Measurements from ENCODE around the gene HNMT. TPM values are rescaled to one million over a fixed set of nuclear protein-coding genes. Genes with fewer than 3 reads are reported as not detected.
A peak's percentile ranks its signal among the peaks of the same experiment; 100 is the strongest.

Gene HNMT
- total RNA-seq, 2 donors from 2014 or later, result 37.2 to 52.1 TPM

DNA sequence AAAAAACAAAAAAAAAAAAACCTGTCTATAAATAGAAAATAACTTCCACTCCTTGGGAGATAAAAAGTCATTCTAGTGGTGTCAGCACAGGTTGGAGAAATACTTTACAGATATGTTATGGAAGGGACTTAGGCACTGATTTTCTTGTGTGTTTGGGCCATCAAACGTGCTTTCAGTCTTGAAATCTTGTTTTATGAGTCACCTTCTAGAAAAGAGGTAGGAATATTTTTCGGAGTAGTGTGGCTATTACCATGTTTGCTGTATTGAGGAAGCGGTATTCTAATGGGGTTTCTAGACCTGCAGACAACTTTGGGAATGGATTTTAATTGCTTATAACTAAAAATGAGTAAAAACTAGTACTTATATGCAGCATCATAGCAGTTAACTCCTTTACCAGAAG, 12.0 kb downstream of the HNMT start:
- ATAC-seq, result no peak
- Histone ChIP-seq H3K27ac (peak overlapping the region; percentile 27 to 84 (median 80)), H3K27me3 (no peaks in the 10 kb centered on the region), H3K4me3 (no peak overlapping the region), H3K9me3 (no peaks in the 10 kb centered on the region), H3K4me1 (peaks cover 52% of the 10 kb centered on the region), H3K36me3 (replicated peaks in 1 of 2; ENCODE audit: insufficient read depth in 1 of 2, low read depth in 2 of 2) (no peaks in the 10 kb centered on the region)
- no peak for DNase-seq
- intact Hi-C loops (cut with DNase I), result no loop called here
- TF ChIP-seq POLR2A (IDR thresholded peaks at IDR 0.05), result no peak
- TF ChIP-seq, protein P1, sequence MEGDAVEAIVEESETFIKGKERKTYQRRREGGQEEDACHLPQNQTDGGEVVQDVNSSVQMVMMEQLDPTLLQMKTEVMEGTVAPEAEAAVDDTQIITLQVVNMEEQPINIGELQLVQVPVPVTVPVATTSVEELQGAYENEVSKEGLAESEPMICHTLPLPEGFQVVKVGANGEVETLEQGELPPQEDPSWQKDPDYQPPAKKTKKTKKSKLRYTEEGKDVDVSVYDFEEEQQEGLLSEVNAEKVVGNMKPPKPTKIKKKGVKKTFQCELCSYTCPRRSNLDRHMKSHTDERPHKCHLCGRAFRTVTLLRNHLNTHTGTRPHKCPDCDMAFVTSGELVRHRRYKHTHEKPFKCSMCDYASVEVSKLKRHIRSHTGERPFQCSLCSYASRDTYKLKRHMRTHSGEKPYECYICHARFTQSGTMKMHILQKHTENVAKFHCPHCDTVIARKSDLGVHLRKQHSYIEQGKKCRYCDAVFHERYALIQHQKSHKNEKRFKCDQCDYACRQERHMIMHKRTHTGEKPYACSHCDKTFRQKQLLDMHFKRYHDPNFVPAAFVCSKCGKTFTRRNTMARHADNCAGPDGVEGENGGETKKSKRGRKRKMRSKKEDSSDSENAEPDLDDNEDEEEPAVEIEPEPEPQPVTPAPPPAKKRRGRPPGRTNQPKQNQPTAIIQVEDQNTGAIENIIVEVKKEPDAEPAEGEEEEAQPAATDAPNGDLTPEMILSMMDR (IDR thresholded peaks at IDR 0.05), result no peak
- 75 to 79% methylated on average over 3 of the region's 3 CpGs for WGBS, 2 donors

DNA sequence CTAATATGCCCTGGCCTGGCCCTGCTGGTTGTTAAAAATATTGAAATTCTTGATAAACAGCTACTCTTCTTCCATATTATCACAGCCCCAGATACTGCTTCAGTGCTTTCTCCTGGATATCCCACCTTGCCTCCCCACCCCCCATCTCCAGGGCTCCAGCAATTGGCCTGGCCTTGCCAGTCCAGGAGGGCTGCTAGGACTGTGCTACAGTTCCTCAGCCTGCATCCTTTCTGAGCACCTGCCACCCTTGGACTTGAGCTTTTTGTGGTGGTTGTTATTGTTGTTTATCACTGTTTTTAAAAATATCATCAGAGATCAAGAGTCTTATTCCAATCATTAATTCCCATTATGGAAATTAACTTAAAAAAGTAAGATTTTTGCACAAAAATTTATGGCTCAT, 13.5 kb downstream of the HNMT start:
- TF ChIP-seq, protein P1 (IDR thresholded peaks at IDR 0.05), result no peak
- TF ChIP-seq POLR2A (IDR thresholded peaks at IDR 0.05), result no peak
- no peaks in the 10 kb centered on the region for H3K36me3 ChIP-seq (replicated peaks in 1 of 2; ENCODE audit: insufficient read depth in 1 of 2, low read depth in 2 of 2)
- peaks cover 48% of the 10 kb centered on the region for H3K4me1 ChIP-seq
- ATAC-seq, result no peak
- H3K9me3 ChIP-seq, result no peaks in the 10 kb centered on the region
- intact Hi-C loops (cut with DNase I), result no loop called here
- H3K27me3 ChIP-seq, result no peaks in the 10 kb centered on the region
- H3K27ac ChIP-seq, result peak overlapping the region in 1 of 4 donors; percentile 34
- H3K4me3 ChIP-seq, result no peak overlapping the region
- DNase-seq, result no peak

DNA sequence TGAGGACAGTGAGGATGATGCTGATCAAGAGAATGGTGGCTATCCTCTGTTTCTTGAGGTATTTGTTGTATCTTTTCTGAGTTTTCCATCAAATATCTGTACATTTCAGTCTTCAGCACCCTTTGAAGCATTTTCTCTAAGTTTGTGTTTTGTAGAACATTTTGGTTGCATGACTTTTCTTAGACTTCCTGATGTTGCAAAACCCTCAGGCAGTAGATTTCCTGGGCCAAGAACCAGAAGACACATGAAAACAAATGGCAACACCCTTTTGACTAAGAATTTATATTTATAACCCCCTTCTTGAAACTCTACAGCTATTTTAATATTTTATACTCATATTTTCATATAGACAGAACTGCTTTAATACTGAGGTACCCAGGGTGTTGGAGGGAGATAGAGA, 16.2 kb downstream of the HNMT start:
- H3K27ac ChIP-seq, result no peak overlapping the region
- DNase-seq (no peak), ATAC-seq (no peak)
- H3K4me1 ChIP-seq, result peaks cover 22% of the 10 kb centered on the region
- TF ChIP-seq, protein P1 (IDR thresholded peaks at IDR 0.05), result no peak
- TF ChIP-seq POLR2A (IDR thresholded peaks at IDR 0.05), result no peak
- intact Hi-C loops (cut with DNase I), result no loop called here
- H3K9me3 ChIP-seq, result no peaks in the 10 kb centered on the region
- H3K27me3 ChIP-seq, result no peaks in the 10 kb centered on the region
- H3K36me3 ChIP-seq (replicated peaks in 1 of 2; ENCODE audit: insufficient read depth in 1 of 2, low read depth in 2 of 2), result no peaks in the 10 kb centered on the region
- no peak overlapping the region for H3K4me3 ChIP-seq

DNA sequence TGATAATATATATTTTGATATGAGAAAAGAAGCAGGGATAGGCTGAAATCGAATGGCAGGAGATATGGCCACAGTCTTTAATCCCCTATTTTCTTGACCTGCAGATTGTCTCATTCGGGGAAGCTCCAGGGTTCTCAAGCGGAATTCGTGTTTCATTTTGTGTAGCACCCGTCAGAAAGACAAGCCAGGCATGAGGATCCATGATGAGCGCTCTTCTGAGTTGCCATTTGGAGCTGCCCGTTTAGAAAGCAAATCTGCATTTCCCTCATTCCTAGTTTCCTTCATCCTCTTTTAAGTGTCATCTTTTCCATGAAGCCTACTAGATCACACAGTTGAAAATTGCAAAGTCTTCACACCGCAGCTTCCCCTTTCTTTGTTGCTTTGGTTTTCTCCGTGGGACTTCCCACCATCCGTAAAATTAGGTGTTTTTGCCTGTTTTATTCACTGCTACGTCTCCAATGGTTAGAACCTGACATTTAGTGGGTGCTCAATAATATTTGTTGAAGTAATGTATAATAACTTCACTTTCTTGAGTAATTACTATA, 16.9 kb downstream of the HNMT start:
- no peak for ATAC-seq
- WGBS, 2 donors, result 91% methylated on average over 11 of the region's 11 CpGs
- no peak for DNase-seq
- peaks cover 16% of the 10 kb centered on the region for H3K4me1 ChIP-seq
- no peak overlapping the region for H3K4me3 ChIP-seq
- no peaks in the 10 kb centered on the region for H3K27me3 ChIP-seq
- no peaks in the 10 kb centered on the region for H3K9me3 ChIP-seq
- H3K27ac ChIP-seq, result no peak overlapping the region
- no peak for TF ChIP-seq POLR2A (IDR thresholded peaks at IDR 0.05)
- TF ChIP-seq, protein P1 (IDR thresholded peaks at IDR 0.05), result no peak
- H3K36me3 ChIP-seq (replicated peaks in 1 of 2; ENCODE audit: insufficient read depth in 1 of 2, low read depth in 2 of 2), result no peaks in the 10 kb centered on the region
- intact Hi-C loops (cut with DNase I), result no loop called here

DNA sequence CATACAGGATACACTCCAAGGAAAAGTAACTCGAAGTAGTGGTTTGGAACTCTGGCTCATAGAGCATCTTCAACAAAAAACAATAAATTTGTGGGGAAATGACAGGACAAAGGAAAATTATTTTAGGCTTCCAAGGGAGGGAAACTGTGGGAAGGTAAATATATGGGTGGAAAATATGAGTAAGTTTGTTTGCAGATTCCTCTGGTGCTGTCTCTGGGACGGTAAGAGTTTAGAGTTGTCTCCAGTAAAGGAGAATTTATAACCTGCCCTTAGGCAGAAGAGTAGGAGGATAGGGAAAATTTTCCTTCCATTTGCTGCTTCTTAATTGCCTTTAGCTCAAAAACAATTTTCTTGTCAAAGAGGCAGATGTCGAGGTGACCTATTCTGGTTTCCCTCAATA, 19.3 kb downstream of the HNMT start:
- Histone ChIP-seq H3K27me3 (no peaks in the 10 kb centered on the region), H3K27ac (no peak overlapping the region), H3K36me3 (replicated peaks in 1 of 2; ENCODE audit: insufficient read depth in 1 of 2, low read depth in 2 of 2) (no peaks in the 10 kb centered on the region), H3K9me3 (no peaks in the 10 kb centered on the region), H3K4me1 (no peaks in the 10 kb centered on the region), H3K4me3 (no peak overlapping the region)
- no peak for ATAC-seq
- DNase-seq, result no peak
- intact Hi-C loops (cut with DNase I), result no loop called here
- TF ChIP-seq, protein P1 (IDR thresholded peaks at IDR 0.05), result no peak
- no peak for TF ChIP-seq POLR2A (IDR thresholded peaks at IDR 0.05)
- WGBS, 2 donors, result 84 to 87% methylated on average over 3 of the region's 3 CpGs
